DMS153 (cell line): ENCODE results near the gene C4BPA.

Source experiments
- DNase-seq: peaks from one replicate; lab custom pipeline; 2025; lab: John Stamatoyannopoulos, UW

C4BPA gene

DNA sequence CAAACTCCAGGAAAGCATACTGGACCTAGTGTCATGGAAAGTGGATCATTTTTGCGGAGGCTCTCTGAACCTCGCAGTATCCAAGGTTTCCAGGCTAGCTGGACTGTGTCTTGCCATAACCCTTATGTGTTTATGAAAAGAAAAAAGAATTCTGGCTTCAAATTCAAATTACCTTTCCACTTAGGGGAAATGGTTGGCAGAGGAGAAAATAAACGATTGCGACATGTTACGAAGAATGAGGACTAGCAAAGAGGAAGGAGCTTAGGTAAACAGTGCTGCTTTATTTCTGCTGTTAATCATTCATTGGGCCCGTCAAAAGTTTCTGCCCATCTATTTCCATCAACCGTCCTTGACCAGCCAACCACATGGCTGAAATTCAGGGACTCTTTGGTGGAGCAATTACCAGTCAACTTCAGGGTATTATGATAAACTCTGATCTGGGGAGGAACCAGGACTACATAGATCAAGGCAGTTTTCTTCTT is at the start of gene C4BPA:
Gene C4BPA, plus strand, starts transcription at position 342 of the 482 bp plus-strand sequence. CDS start 8,793 bp downstream, outside the sequence.
- no peak for DNase-seq

DNA sequence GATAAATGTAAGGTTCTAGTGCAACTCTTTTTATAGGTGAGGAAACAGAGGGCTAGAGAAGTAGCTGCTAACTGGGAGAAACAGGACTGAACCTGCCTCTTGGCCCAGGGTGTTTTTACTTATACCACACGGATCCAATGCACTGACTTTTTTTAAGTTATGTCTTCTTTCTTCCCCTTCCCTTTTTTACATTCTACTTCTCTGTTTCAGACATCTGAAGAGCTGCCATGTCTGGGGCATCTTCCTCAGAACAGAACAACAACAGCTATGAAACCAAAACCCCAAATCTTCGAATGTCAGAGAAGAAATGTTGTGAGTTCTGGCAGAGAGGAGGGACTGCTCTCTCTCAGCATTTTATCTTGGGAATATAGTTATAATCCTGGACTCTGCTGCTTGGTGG is 49.5 kb upstream of the C4BPA start:
- DNase-seq: no peak

DNA sequence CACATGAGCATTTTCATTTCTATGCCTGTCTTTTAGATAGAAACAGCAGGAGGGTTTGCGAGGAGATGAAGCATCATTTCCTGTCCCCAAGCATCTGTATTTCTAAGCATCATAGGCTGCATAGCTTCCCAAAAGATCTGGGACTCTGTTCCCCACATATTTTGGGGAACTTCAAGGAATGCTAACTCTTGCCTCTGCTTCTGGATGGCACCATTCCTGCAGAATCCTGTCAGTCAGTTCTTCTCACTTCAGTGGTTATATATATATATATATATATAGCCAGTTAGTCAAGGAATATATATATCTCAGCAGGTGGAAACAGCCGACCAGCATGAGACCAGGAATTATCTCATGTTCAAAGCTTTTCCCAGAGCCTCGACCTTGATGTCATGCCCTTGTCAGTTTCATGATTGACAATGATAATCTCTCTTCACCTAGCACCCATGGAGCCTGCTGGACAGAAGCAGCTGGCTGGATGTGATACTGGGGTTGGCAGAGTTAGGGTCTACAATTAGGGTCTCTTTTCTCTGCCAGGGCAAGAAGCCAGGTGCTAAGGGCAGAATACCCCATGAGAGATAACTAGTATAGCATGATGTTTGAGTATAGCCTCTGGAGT is 48.5 kb upstream of the C4BPA start:
- no peak for DNase-seq

DNA sequence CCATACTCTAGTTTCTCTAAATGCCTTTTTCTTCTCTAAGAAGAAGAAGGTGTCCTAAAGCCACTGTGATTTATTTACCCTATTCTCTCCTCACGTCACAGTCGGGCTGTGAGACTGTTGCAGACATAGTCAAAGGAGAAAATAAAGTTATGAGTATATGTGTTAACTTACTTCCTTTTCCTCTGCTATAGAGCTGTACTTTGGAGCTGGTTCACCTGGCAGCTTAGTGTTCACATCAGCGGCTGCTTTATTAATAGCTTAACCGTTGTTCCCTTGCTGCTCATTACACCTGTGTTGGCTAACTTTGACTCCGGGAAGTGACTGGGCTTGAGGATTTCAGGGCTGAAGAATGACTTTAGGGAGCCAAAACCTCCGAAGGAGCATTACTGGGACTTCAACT is 47.4 kb upstream of the C4BPA start:
- DNase-seq: no peak

DNA sequence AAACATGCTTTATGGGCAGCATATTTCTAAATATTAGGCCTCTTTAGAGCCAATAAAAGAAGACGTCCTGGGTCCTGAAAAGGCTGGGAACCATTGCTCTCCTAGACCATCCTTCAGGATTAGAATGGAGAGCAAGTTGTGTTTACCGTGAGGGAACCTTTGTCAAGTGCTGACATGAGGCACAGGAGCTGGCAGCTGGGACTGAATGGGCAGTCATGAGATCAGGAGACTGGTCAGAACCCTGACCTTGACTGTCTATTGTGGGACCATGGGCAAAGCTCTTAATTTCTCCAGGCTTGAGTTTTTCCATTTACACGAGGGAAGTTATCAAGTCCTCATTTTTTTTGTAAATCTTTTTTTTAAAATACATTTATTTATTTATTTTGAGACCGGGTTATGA is 45.8 kb upstream of the C4BPA start:
- peak; percentile 16 for DNase-seq

DNA sequence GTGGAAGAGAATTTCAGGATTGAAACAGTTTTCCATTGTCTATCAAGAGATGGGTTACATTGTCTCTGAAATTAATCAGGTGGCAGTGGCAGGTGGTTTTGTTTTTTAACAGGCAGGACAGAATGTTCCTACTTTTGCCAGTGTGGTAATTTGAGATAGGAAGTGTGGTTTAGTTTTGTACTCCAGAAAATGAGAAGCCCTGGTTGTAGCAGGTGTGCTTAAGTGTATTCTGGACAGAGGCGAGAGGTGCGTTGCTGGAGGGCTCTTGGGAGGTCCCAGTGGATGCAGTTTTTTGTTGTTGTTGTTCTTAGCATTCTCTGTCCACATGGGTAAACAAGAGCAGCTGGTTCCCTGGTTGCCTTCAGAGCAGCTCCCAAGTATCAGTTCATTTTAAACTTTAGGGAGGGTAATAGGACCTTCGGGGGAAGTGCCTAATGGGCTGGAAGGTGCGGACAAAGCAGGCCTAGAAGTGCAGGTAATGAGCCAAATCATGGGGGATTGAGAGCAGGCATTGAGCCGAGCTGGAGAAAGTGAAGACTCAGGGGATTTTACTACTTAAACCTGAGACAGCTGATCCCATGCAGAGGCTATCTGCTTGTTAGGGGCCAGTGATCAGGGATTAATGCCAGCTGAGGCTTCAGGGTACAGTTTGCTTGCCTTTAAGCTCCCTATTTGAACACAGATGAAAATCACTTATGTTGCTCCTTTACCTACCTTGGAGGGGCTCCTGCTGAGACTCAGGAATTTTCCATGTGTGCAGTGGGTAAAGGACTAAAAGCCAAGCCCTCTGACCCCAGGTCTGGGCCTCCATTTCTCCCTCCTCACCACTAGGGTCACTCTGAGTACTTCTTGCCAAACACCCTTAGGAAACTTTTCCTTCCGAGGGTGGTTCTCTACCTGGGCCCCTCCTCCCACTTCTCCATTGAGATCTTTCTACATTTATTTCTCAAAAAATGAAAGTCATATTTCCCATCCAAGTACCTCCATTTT is 44.9 kb upstream of the C4BPA start:
- DNase-seq: peak; percentile 69

DNA sequence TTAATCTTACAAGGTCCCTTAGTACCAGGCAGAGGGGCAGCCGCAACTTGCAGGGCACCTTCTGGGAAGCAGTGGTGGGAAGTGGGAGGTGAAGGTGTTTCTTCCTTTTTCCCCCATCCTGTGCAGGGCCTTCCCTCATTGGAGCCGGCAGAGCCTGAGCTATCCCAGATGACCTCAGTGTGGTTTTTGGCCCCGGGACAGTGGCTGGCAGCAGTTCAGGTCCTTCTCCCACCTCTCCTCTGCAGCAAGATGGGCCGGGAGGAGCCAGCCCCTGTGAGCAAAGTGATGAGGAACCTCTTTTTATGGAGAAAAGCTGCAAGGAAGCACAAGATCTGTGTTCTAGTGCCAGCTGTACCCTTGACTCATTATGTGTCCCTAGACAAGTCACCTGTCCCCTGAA is 44.2 kb upstream of the C4BPA start:
- DNase-seq: no peak

DNA sequence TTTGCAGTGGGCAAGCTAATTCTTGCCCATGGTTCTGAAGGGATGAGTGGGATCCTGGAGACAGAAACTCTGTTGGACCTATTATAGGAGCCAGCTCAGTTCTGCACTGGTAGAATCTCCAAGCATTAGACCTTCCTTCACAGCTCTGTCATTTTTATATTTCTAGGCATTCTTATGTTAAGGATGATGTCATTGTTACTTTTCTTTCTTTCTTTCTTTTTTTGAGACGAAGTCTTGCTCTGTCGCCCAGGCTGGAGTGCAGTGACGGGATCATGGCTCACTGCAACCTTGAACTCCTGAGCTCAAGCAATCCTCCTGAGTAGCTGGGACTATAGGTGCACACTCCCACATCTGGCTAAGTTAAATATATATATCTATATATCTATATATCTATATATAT is 43.4 kb upstream of the C4BPA start:
- DNase-seq: no peak

DNA sequence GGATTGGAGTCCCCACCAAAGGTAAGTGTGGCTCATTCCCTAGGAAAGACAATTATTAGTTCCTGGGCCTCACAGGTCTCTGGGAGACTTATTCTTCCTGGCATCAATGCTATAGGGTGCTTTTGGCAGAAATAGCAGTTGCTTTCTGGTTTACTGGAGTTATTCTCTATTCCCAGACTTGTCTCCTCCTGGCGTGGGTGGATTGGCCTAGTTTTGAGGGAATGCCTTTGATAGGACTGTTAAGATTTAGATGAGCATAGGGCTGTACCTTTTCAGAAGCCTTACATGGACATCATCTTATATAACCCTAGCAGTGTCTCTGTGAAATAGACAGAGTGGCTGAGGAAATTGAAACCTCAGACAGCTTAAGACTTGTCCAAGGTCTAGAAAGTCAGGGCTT is 42.0 kb upstream of the C4BPA start:
- no peak for DNase-seq

DNA sequence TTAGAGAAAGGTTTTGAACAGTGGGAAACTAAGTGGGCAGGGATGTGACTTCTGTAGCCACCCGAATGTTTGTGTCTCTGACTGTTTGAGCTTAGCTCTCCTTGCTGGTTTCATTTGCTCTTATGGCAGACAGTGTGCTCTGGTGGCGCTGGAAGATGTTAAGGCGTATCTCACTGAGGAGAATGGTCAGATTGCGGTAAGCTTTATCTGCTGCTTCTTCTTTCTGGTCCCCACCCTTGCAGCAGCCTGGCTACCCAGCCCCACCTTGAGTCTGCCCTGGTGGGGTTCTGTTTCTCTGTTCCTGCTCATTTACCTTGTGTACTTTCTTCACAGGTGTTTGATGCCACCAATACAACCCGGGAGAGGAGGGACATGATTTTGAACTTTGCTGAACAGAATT is 41.0 kb upstream of the C4BPA start:
- no peak for DNase-seq

DNA sequence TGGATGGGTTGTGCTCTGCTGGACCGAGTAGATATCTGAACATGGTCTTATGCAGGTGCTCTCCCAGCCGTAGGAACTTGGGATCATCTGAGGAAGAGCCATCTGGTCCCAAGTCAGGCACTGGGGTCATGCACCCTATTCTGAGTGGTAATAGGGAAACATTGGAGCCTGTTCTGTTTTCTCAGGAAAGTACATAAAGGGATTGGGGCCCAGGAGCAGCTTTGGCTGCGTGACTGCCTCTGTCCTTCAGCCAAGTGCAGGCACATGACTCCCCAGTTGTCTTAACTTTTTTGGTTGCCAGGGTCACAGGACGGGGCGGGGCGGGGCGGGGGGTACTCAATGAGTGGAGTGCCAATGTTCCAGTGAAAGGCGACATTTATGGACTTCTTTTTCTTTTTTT is 39.5 kb upstream of the C4BPA start:
- no peak for DNase-seq

DNA sequence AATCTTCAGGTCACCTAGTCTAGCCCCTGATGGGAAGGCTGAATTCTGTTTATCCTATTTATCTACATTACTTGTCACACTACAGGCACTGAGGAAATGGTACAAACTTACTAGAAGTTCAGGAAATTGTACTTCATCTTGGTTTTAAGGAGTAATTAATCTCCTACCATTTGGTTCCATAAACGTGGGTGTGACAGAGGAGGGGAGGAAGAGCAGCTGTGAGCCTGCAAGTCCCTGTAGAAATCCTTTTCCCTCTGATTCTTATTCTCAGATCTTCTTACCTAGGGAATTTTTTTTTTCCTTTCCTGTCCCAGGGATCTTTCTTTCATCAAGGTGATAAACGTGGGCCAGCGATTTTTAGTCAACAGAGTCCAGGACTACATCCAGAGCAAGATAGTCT is 36.8 kb upstream of the C4BPA start:
- no peak for DNase-seq

DNA sequence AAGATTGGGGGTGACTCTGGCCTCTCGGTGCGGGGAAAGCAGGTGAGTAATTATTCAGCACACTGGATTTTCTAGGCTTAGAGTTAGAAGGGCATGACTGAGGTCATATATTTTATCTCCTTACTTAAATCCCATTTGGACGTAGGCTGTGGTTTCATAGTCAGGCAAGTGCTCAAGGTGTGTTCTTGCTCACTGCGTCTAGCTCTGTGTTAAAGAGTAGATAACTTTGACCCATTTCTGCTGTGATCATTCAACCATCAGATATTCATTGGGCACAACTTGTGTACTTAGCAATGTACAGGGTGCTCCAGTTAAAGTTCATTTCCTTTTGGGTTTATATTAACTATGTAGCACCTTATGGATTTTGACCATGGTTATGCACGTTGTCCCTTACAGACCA is 36.4 kb upstream of the C4BPA start:
- DNase-seq: no peak

DNA sequence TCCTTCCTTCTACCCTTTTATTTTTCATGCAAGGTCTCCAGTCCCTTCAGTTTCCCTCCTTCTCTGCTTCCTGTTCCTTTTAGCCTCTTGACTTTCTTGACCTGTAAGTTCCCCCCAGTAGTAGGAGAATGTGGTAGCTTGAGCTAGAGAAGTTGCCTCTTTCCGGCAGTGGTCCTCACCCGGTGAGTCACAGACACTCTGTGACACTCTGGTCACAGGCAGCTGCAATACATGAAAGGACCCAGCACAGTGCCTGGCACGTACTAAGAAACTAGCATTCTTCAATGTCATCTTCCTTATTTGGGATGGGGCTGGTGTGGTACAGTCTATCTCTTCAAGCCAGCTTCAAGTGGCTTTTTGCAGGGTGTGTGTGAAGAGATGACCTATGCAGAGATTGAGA is 35.0 kb upstream of the C4BPA start:
- DNase-seq: no peak

DNA sequence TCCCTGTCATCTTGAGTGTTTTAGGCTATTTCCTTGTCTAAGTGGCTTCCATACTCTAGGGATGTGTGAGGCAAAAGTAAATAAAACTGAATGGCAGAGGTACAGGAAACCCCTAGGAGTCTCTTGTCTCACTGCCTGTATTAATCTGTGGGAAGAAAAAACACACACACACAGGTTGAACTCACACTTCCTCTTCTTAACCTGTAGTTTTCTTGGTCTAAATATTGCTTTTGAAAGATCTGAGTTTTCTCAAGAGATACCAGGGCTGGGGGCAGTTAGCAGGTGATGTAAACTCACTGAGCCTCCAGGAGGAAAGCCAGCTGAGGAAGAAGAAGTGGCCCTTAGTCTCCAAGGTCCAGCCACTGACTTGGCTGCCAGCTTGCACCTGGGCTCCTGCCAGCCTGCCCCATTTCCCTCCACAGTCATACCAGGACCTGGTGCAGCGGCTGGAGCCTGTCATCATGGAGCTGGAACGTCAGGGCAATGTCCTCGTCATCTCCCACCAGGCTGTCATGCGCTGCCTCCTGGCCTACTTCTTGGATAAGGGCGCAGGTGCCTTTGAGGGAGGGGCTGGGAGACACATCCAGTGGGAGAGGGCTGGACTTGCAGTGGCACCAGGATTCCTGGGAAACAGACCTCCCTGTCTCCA is 34.1 kb upstream of the C4BPA start:
- DNase-seq: peak; percentile 26

DNA sequence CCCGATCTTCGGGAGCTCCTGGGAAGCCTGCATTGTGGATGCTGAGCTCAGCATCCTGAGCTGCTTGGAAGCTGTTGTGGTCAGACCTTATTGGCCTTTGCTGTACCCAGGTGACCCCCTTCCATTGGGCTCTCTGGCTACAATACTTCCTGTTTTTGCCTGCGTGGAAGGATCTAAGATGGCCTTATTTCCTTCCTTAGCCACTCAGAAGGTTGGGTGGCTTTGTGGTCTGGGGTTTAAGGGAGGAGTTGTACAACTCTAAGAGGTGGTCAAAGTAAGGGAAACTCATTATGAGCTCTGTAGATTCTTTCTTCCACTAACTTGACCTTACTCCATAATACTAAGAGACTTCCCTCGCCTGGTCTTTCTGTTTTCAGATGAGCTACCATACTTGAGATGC is 33.2 kb upstream of the C4BPA start:
- no peak for DNase-seq

DNA sequence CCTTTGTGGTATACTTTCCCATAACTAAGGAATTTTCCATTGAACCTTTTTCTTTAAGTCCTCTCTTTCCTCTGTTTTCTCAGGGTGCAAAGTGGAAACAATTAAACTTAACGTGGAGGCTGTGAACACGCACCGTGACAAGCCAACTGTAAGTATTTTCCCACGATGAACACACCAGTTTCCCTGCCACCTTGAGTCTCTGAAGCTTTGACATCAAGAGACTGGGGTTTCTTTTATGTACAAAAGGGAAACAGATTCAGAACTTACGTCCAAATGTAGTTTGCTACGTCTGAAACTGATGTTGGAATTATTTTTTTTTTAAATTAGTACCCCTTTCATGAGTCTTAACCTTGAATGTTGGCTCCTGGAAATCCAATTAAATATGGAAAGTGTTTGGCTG is 32.6 kb upstream of the C4BPA start:
- DNase-seq: no peak

DNA sequence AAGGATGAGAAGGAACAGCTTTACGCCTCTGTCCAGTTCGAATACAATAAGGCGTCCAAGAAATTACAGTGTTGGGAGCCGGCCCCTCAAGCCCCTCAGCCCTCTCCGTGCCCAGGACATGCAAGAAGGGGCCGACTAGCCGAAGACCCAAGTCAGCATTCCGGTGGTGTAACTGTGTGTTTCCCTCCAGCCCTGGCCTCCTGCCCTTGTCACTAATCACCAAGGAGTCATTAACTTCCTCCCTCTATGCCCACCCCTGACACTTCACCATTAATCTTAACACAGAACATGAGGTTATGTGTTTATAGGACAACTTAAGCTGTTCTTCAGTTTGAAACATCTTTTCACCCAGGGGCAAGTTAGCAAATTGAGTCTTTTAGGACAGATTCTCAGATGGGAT is 31.8 kb upstream of the C4BPA start:
- no peak for DNase-seq

DNA sequence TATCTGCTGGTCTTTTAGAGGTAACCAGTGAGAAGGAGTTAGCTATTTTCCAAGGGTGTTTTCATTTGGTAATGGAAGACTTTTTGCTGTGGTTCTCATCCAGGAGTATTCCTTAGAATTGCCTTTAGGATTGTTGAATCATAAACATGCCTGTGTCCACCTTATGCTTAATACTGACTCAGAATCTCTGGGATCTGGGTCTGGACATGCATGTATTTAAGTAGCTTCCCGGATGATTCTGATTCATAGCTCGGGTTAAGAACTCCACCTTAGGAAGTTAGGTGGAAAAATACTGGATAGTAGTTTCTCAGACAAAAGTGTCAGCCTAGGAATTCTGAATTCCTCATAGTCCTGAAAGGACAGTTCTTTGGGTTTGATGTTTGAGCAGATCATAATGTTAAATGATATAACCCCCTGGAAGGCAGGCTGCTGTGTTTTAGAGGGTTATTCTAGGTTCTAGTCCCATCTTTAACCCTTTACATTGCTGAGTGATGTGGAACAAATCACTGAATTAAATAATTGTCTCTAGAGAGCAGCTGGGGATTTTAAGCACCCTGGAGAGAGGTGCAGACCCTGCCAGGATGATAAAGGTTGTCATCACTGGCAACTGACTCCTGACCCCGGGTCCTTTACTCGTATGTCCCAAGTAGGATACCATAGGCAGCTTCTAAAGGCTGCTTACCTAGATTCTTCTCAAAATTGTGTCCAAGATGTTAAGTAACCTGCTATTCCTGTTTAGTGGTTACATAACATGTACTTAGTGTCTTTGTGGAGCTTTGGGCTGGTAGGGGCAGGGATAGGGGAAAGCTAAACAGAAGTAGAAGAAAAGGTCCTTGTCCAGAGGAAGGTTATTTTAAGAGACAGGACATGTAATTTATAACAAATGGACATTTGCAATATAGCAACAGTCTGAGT is 29.9 kb upstream of the C4BPA start:
- no peak for DNase-seq

DNA sequence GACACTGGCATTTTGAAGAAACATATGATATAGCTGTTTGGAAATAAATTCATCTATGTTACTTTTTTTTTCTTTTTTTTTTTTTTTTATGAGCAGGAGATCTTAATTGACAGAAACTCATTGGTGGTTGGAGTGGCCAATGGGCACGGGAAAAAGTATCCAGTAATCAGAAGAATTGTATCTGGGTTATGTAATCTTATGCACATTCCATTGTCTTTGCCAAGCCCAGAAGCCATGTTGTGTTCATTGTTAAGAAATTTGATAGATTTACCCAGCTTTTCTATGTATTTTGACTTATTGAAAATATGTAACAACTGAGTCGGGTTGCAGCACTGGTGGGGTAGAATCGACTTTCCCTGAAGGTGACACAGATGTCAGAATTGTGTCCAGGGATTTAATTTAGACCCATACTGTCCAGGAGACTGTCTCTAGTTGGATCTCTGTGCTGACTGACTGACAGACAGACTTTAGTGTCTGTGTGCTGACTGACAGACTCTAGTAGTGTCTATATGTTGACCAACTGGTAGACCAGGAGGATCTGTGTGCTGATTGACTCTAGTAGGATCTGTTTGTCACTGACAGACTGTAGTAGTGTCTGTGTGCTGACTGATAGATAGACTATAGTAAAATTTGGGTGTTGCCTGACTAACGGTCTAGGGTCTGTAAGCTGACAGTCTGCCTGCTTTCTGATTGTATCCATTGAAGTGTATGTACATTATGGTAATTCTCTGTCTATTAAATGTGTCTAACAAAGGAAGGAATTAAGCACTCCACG is 27.7 kb upstream of the C4BPA start:
- DNase-seq: no peak

DNA sequence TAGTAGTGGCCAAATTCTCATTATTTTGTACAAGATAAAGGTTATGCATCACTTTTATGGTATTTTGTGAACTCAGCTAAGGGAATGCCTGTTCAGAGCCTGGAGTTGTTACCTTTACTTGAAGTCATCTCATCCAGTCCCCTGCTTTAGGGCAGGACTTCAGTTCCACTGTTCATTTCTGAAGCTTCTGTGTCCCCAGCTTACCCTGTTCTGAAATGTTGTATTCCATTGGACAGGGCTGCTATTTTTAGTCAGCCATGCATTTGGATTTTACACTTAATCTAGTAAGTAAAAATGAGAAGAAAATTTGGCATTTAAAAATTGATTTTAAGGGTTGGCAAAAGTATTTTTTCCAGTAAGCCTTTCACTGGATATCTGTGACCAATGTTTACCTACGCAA is 27.0 kb upstream of the C4BPA start:
- no peak for DNase-seq
